T-cell (primary cell): Measurements from ENCODE around the gene BPIFB6. TPM values are rescaled to one million over a fixed set of nuclear protein-coding genes. Genes with fewer than 3 reads are reported as not detected.

ENCODE experiments used
- ATAC-seq, 4 experiments: fragments of 200-7000 bp in 3 of 4; fragments of 150-1000 bp in 1 of 4; cut with Tn5 transposase; replicated peaks in 1 of 4; 1 replicate in 3 of 4; 2 replicates in 1 of 4; pipeline ENCODE4 v1.10.0; 2021; ENCODE audit warnings: moderate library complexity in 3 of 4, mild to moderate bottlenecking in 2 of 4, moderate number of reproducible peaks in 1 of 4
- CTCF ChIA-PET, 2 donors: fragments of 300-600 bp; sonication (Branson Sonifier 250); formaldehyde crosslinking; loops; one replicate each; lab custom pipeline; 2022; ENCODE audit warnings: antibody characterized with exemption in 2 of 2; lab: Charles Lee
- POLR2A ChIA-PET, 2 donors: fragments of 300-600 bp; sonication (Branson Sonifier 250); formaldehyde crosslinking; loops; one replicate each; lab custom pipeline; 2022; ENCODE audit warnings: antibody characterized with exemption in 2 of 2; lab: Charles Lee
- DNase-seq, 35 experiments: peaks; one replicate each; pipeline versions ENCODE4 v3.0.0 to v3.0.0-alpha.2; 2013 to 2023
- H3K27ac ChIP-seq: one replicate; pipeline ENCODE4 v1.5.1; 2013; ENCODE audit warnings: low read length
- H3K27me3 ChIP-seq, 2 experiments: replicated peaks in 1 of 2; 1 replicate in 1 of 2; 2 replicates in 1 of 2; pipeline versions ENCODE4 v1.6.1 to v1.7.0; 2013; ENCODE audit warnings: low read length in 1 of 2, mixed read lengths in 1 of 2; ENCODE audit not compliant: control insufficient read depth in 2 of 2, insufficient read depth in 2 of 2; ENCODE audit errors: extremely low read depth in 1 of 2
- H3K36me3 ChIP-seq, 2 donors: 1 replicate in 1 of 2; 2 replicates in 1 of 2; pipeline versions ENCODE4 v1.6.1 to v1.7.0; 2013; ENCODE audit warnings: low read length in 1 of 2; ENCODE audit not compliant: control insufficient read depth in 2 of 2, insufficient read depth in 1 of 2; ENCODE audit errors: extremely low read depth in 1 of 2
- H3K4me1 ChIP-seq, 2 experiments: 1 replicate in 1 of 2; 2 replicates in 1 of 2; pipeline versions ENCODE4 v1.6.1 to v1.7.0; 2013; ENCODE audit warnings: low read length in 2 of 2, mixed read lengths in 1 of 2; ENCODE audit not compliant: insufficient read depth in 2 of 2, control insufficient read depth in 1 of 2; ENCODE audit errors: extremely low read depth in 1 of 2
- H3K4me3 ChIP-seq, 2 donors: 1 replicate in 1 of 2; 2 replicates in 1 of 2; pipeline versions ENCODE4 v1.5.1 to v1.7.0; 2013; ENCODE audit warnings: mild to moderate bottlenecking in 2 of 2, low read length in 1 of 2, moderate library complexity in 1 of 2; ENCODE audit not compliant: control insufficient read depth in 1 of 2; ENCODE audit errors: extremely low read depth in 1 of 2
- H3K9me3 ChIP-seq: 2 replicates; pipeline ENCODE4 v1.7.0; 2013
- H3K27ac Mint-ChIP-seq, 2 donors: one replicate each; pipeline ENCODE4 v1.8.0; 2020 to 2021; ENCODE audit warnings: mild to moderate bottlenecking in 2 of 2, mixed read lengths in 2 of 2
- H3K27me3 Mint-ChIP-seq, 2 donors: one replicate each; pipeline ENCODE4 v1.8.0; 2021 to 2022; ENCODE audit warnings: mixed read lengths in 2 of 2
- H3K36me3 Mint-ChIP-seq: one replicate; pipeline ENCODE4 v1.8.0; 2021; ENCODE audit warnings: mixed read lengths
- H3K4me1 Mint-ChIP-seq, 3 donors: one replicate each; pipeline ENCODE4 v1.8.0; 2020 to 2022; ENCODE audit warnings: mixed read lengths in 3 of 3, mild to moderate bottlenecking in 1 of 3
- H3K4me3 Mint-ChIP-seq, 3 donors: one replicate each; pipeline ENCODE4 v1.8.0; 2020 to 2022; ENCODE audit warnings: mild to moderate bottlenecking in 3 of 3, mixed read lengths in 3 of 3, moderate library complexity in 3 of 3
- H3K9me3 Mint-ChIP-seq, 3 donors: one replicate each; pipeline ENCODE4 v1.8.0; 2020 to 2022; ENCODE audit warnings: mixed read lengths in 3 of 3
- WGBS: methylation state at CpG from one replicate; pipeline ENCODE4 v1.1.5; 2013; ENCODE audit warnings: missing lambda C conversion rate; ENCODE audit not compliant: insufficient coverage; 5-methylcytosine and 5-hydroxymethylcytosine counted together
- total RNA-seq, 35 experiments: library from RNA in 6 of 35; stranded (reverse) in 6 of 35; fragments of 120-200 nt in 1 of 35; gene quantifications; one replicate each; pipeline versions ENCODE4 v1.2.1 to v1.2.4 and lab custom pipeline; 2013 to 2026

Gene BPIFB6
- total RNA-seq, 5 donors from 2014 or later (not counting 1 experiment from before 2014, with no cell fraction given), result not detected

- no peak overlapping the region for H3K4me3 ChIP-seq
- Mint-ChIP-seq H3K9me3 (no peaks in the 10 kb centered on the region), H3K27ac (no peak overlapping the region), H3K36me3 (no peaks in the 10 kb centered on the region), H3K4me3 (no peak overlapping the region), H3K27me3 (no peaks in the 10 kb centered on the region), H3K4me1 (peaks cover 0 to 2% (median 0%) of the 10 kb centered on the region in 3 donors)
- H3K27ac ChIP-seq, result no peak overlapping the region
- no peaks in the 10 kb centered on the region for H3K4me1 ChIP-seq
- ChIA-PET CTCF (no interaction called here), POLR2A (no interaction called here)
- no peaks in the 10 kb centered on the region for H3K36me3 ChIP-seq
- no peaks in the 10 kb centered on the region for H3K9me3 ChIP-seq
- H3K27me3 ChIP-seq, result peaks cover 0 to 2% of the 10 kb centered on the region in 2 experiments
- no peak for ATAC-seq
- DNase-seq, result no peak
- WGBS, result 83% methylated on average over 5 of the region's 7 CpGs
Observed at GRCh38 chr20:33059136-33059535, 27.7 kb downstream of the BPIFB6 start.

GRCh38 chr20:33059741-33060390 is 28.4 kb downstream of the BPIFB6 start:
- Mint-ChIP-seq H3K36me3 (no peaks in the 10 kb centered on the region), H3K4me1 (peaks cover 0 to 2% (median 0%) of the 10 kb centered on the region in 3 donors), H3K9me3 (no peaks in the 10 kb centered on the region), H3K27ac (no peak overlapping the region), H3K27me3 (no peaks in the 10 kb centered on the region), H3K4me3 (no peak overlapping the region)
- H3K27me3 ChIP-seq, result no peaks in the 10 kb centered on the region
- ATAC-seq (no peak), DNase-seq (no peak)
- H3K4me3 ChIP-seq, result no peak overlapping the region
- H3K27ac ChIP-seq, result no peak overlapping the region
- H3K4me1 ChIP-seq, result no peaks in the 10 kb centered on the region
- no peaks in the 10 kb centered on the region for H3K9me3 ChIP-seq
- 93% methylated on average over 22 of the region's 22 CpGs for WGBS
- no peaks in the 10 kb centered on the region for H3K36me3 ChIP-seq
- ChIA-PET CTCF (no interaction called here), POLR2A (no interaction called here)

GRCh38 chr20:33061658-33062028 is 30.2 kb downstream of the BPIFB6 start:
- H3K4me1 Mint-ChIP-seq, result peaks cover 0 to 7% (median 2%) of the 10 kb centered on the region in 3 donors
- H3K27ac ChIP-seq, result no peak overlapping the region
- CTCF ChIA-PET, result no interaction called here
- no peak overlapping the region for H3K4me3 ChIP-seq
- no peak overlapping the region for H3K4me3 Mint-ChIP-seq
- no peaks in the 10 kb centered on the region for H3K36me3 Mint-ChIP-seq
- H3K27ac Mint-ChIP-seq, result no peak overlapping the region
- no peaks in the 10 kb centered on the region for H3K9me3 ChIP-seq
- H3K27me3 Mint-ChIP-seq, result no peaks in the 10 kb centered on the region
- no peak for DNase-seq
- no peaks in the 10 kb centered on the region for H3K36me3 ChIP-seq
- no peaks in the 10 kb centered on the region for H3K4me1 ChIP-seq
- WGBS, result 80% methylated on average over 7 of the region's 14 CpGs
- POLR2A ChIA-PET, result no interaction called here
- no peaks in the 10 kb centered on the region for H3K27me3 ChIP-seq
- ATAC-seq, result no peak
- H3K9me3 Mint-ChIP-seq, result no peaks in the 10 kb centered on the region

- no peaks in the 10 kb centered on the region for H3K9me3 ChIP-seq
- H3K27ac Mint-ChIP-seq, result no peak overlapping the region
- no peaks in the 10 kb centered on the region for H3K36me3 Mint-ChIP-seq
- DNase-seq (no peak), ATAC-seq (no peak)
- H3K9me3 Mint-ChIP-seq, result no peaks in the 10 kb centered on the region
- no peaks in the 10 kb centered on the region for H3K27me3 ChIP-seq
- H3K4me1 ChIP-seq, result no peaks in the 10 kb centered on the region
- ChIA-PET CTCF (no interaction called here), POLR2A (no interaction called here)
- H3K4me3 ChIP-seq, result no peak overlapping the region
- no peak overlapping the region for H3K4me3 Mint-ChIP-seq
- no peak overlapping the region for H3K27ac ChIP-seq
- 79% methylated on average over 7 of the region's 9 CpGs for WGBS
- no peaks in the 10 kb centered on the region for H3K36me3 ChIP-seq
- H3K27me3 Mint-ChIP-seq, result no peaks in the 10 kb centered on the region
- H3K4me1 Mint-ChIP-seq, result peaks cover 0 to 10% (median 2%) of the 10 kb centered on the region in 3 donors
Observed at GRCh38 chr20:33062105-33062824, 30.8 kb downstream of the BPIFB6 start.

GRCh38 chr20:33062825-33063149 is 31.3 kb downstream of the BPIFB6 start:
- CTCF ChIA-PET, result no interaction called here
- H3K4me3 Mint-ChIP-seq, result no peak overlapping the region
- no peaks in the 10 kb centered on the region for H3K9me3 ChIP-seq
- no peaks in the 10 kb centered on the region for H3K27me3 Mint-ChIP-seq
- H3K36me3 ChIP-seq, result no peaks in the 10 kb centered on the region
- no peak for ATAC-seq
- DNase-seq, result no peak
- no peaks in the 10 kb centered on the region for H3K27me3 ChIP-seq
- no peaks in the 10 kb centered on the region for H3K4me1 ChIP-seq
- H3K36me3 Mint-ChIP-seq, result no peaks in the 10 kb centered on the region
- H3K9me3 Mint-ChIP-seq, result no peaks in the 10 kb centered on the region
- POLR2A ChIA-PET, result no interaction called here
- no peak overlapping the region for H3K27ac ChIP-seq
- peaks cover under 1 to 16% (median 3%) of the 10 kb centered on the region in 3 donors for H3K4me1 Mint-ChIP-seq
- no peak overlapping the region for H3K27ac Mint-ChIP-seq
- WGBS, result no CpG with 5 or more reads among the region's 1 CpG
- no peak overlapping the region for H3K4me3 ChIP-seq

GRCh38 chr20:33063271-33063670 is 31.8 kb downstream of the BPIFB6 start:
- Histone ChIP-seq H3K4me1 (no peaks in the 10 kb centered on the region), H3K9me3 (no peaks in the 10 kb centered on the region), H3K4me3 (no peak overlapping the region), H3K27ac (no peak overlapping the region), H3K27me3 (no peaks in the 10 kb centered on the region), H3K36me3 (no peaks in the 10 kb centered on the region)
- Mint-ChIP-seq H3K27me3 (no peaks in the 10 kb centered on the region), H3K9me3 (no peaks in the 10 kb centered on the region), H3K4me3 (no peak overlapping the region), H3K4me1 (peaks cover 6 to 21% (median 8%) of the 10 kb centered on the region in 3 donors), H3K36me3 (no peaks in the 10 kb centered on the region), H3K27ac (no peak overlapping the region)
- CTCF ChIA-PET, result no interaction called here
- POLR2A ChIA-PET, result no interaction called here
- WGBS, result 100% methylated on average over 3 of the region's 6 CpGs
- DNase-seq, result no peak
- ATAC-seq, result no peak
